IMR-90 (cell line): Measurements from ENCODE around the gene PCSK6. TPM values are rescaled to one million over a fixed set of nuclear protein-coding genes. Genes with fewer than 3 reads are reported as not detected.

Source experiments
- ATAC-seq: fragments of 200-7000 bp; cut with Tn5 transposase; 2 replicates; pipeline ENCODE4 v1.9.1; 2020; ENCODE audit warnings: low read depth, mild to moderate bottlenecking, moderate library complexity
- BruUV-seq: library from RNA; stranded (reverse); fragments of 400-500 nt; replicated peaks from 2 replicates; lab custom pipeline; 2021; lab: Mats Ljungman, UMichigan
- CTCF ChIA-PET: fragments of 300-600 bp; formaldehyde crosslinking; extraction: SDS; loops from one replicate; lab custom pipeline; 2021; ENCODE audit warnings: antibody characterized with exemption; lab: Yijun Ruan, JAX
- POLR2A ChIA-PET: fragments of 300-600 bp; sonication (Branson Sonifier 250); formaldehyde crosslinking; loops from one replicate; lab custom pipeline; 2022; ENCODE audit warnings: antibody characterized with exemption; ENCODE audit not compliant: unreplicated experiment; lab: Charles Lee
- DNase-seq: peaks from one replicate; pipeline ENCODE4 v3.0.0; 2013
- H2AFZ ChIP-seq: replicated peaks from 2 replicates; pipeline ENCODE3; 2013; ENCODE audit warnings: low read length, mild to moderate bottlenecking; ENCODE audit not compliant: poor library complexity
- H2AK5ac ChIP-seq: 2 replicates; pipeline ENCODE4 v1.6.1; 2013; ENCODE audit warnings: low read depth, low read length, inconsistent platforms
- H2AK9ac ChIP-seq: replicated peaks from 2 replicates; pipeline ENCODE3; 2013; ENCODE audit warnings: mild to moderate bottlenecking, low read depth, low read length, moderate library complexity; ENCODE audit not compliant: poor library complexity
- H2BK120ac ChIP-seq: 2 replicates; pipeline ENCODE4 v1.6.1; 2013; ENCODE audit warnings: low read depth, low read length, inconsistent platforms
- H2BK15ac ChIP-seq: 3 replicates; pipeline ENCODE4 v1.6.1; 2013; ENCODE audit warnings: low read depth, low read length, inconsistent platforms
- H2BK20ac ChIP-seq: 2 replicates; pipeline ENCODE4 v1.6.1; 2013; ENCODE audit warnings: low read depth, mild to moderate bottlenecking, inconsistent platforms, low read length, moderate library complexity
- H2BK5ac ChIP-seq: 2 replicates; pipeline ENCODE4 v1.6.1; 2013; ENCODE audit warnings: mild to moderate bottlenecking, low read depth, low read length, inconsistent platforms; ENCODE audit not compliant: poor library complexity, severe bottlenecking
- H3K14ac ChIP-seq: replicated peaks from 2 replicates; pipeline ENCODE4 v1.6.1; 2013; ENCODE audit warnings: low read depth, low read length, inconsistent platforms
- H3K18ac ChIP-seq: 2 replicates; pipeline ENCODE4 v1.6.1; 2013; ENCODE audit warnings: low read depth, low read length, control low read depth
- H3K23ac ChIP-seq: 2 replicates; pipeline ENCODE4 v1.6.1; 2013; ENCODE audit warnings: low read depth, low read length, inconsistent platforms
- H3K27ac ChIP-seq: 2 replicates; pipeline ENCODE4 v1.5.1; 2013; ENCODE audit warnings: mild to moderate bottlenecking, control low read depth, low read length; ENCODE audit not compliant: insufficient read depth
- H3K27me3 ChIP-seq: 2 replicates; pipeline ENCODE4 v1.6.1; 2013; ENCODE audit warnings: low read length; ENCODE audit not compliant: control insufficient read depth, insufficient read depth
- H3K36me3 ChIP-seq: 2 replicates; pipeline ENCODE4 v1.6.1; 2013; ENCODE audit warnings: low read length, mixed read lengths; ENCODE audit not compliant: control insufficient read depth, insufficient read depth
- H3K4ac ChIP-seq: 2 replicates; pipeline ENCODE4 v1.6.1; 2013; ENCODE audit warnings: low read depth, low read length, inconsistent platforms
- H3K4me1 ChIP-seq: 2 replicates; pipeline ENCODE4 v1.6.1; 2013; ENCODE audit warnings: low read length, mixed read lengths; ENCODE audit not compliant: control insufficient read depth, insufficient read depth
- H3K4me2 ChIP-seq: 2 replicates; pipeline ENCODE4 v1.6.1; 2013; ENCODE audit warnings: low read depth, mild to moderate bottlenecking, control low read depth, low read length, moderate library complexity
- H3K4me3 ChIP-seq: 2 replicates; pipeline ENCODE4 v1.5.1; 2013; ENCODE audit warnings: low read depth, mild to moderate bottlenecking, control low read depth, low read length, moderate library complexity; ENCODE audit not compliant: insufficient read depth
- H3K56ac ChIP-seq: 2 replicates; pipeline ENCODE4 v1.6.1; 2013; ENCODE audit warnings: low read length, inconsistent platforms; ENCODE audit not compliant: insufficient read depth; ENCODE audit errors: extremely low read depth
- H3K79me1 ChIP-seq, 2 experiments: 2 replicates each; pipeline ENCODE4 v1.6.1; 2013; ENCODE audit warnings: low read length in 2 of 2, inconsistent platforms in 1 of 2, low read depth in 1 of 2
- H3K9ac ChIP-seq: 2 replicates; pipeline ENCODE4 v1.6.1; 2013; ENCODE audit warnings: low read depth, low read length, control low read depth
- H3K9me1 ChIP-seq: 2 replicates; pipeline ENCODE4 v1.6.1; 2013; ENCODE audit warnings: low read length, inconsistent platforms; ENCODE audit not compliant: insufficient read depth
- H3K9me3 ChIP-seq: 2 replicates; pipeline ENCODE4 v1.6.1; 2013; ENCODE audit warnings: low read length; ENCODE audit not compliant: control insufficient read depth, insufficient read depth
- H4K20me1 ChIP-seq: 2 replicates; pipeline ENCODE4 v1.6.1; 2013; ENCODE audit warnings: low read length, inconsistent platforms; ENCODE audit not compliant: insufficient read depth
- H4K5ac ChIP-seq: 2 replicates; pipeline ENCODE4 v1.6.1; 2013; ENCODE audit warnings: mild to moderate bottlenecking, low read depth, low read length, control low read depth
- H4K8ac ChIP-seq, 2 experiments: 2 replicates each; pipeline ENCODE4 v1.6.1; 2013; ENCODE audit warnings: low read depth in 2 of 2, low read length in 2 of 2, control low read depth in 1 of 2, inconsistent platforms in 1 of 2
- H4K91ac ChIP-seq: 2 replicates; pipeline ENCODE4 v1.6.1; 2013; ENCODE audit warnings: low read depth, low read length, inconsistent platforms; ENCODE audit not compliant: insufficient read depth
- BHLHE40 ChIP-seq: fragments of 150-350 bp; IDR thresholded peaks from 2 replicates; pipeline ENCODE4 v1.6.1; 2016; ENCODE audit warnings: mild to moderate bottlenecking, low read depth, low read length
- CEBPB ChIP-seq: IDR thresholded peaks from 2 replicates; pipeline ENCODE4 v1.6.1; 2012; ENCODE audit warnings: low read depth, low read length, improper control_type of control experiment
- CHD1 ChIP-seq: IDR thresholded peaks from 2 replicates; pipeline ENCODE4 v1.6.1; 2012; ENCODE audit warnings: low read depth, low read length, improper control_type of control experiment
- FOS ChIP-seq: fragments of 150-350 bp; IDR thresholded peaks from 2 replicates; pipeline ENCODE4 v1.6.1; 2016; ENCODE audit warnings: low read depth, low read length
- MAFK ChIP-seq: IDR thresholded peaks from 2 replicates; pipeline ENCODE4 v1.6.1; 2012; ENCODE audit warnings: low read depth, low read length, improper control_type of control experiment
- MAZ ChIP-seq: IDR thresholded peaks from 2 replicates; pipeline ENCODE4 v1.6.1; 2012; ENCODE audit warnings: low read depth, mild to moderate bottlenecking, low read length, improper control_type of control experiment, moderate library complexity, borderline replicate concordance
- MXI1 ChIP-seq: IDR thresholded peaks from 2 replicates; pipeline ENCODE4 v1.6.1; 2012; ENCODE audit warnings: low read depth, mild to moderate bottlenecking, low read length, moderate library complexity, borderline replicate concordance
- NFE2L2 ChIP-seq: fragments of 150-350 bp; IDR thresholded peaks from 2 replicates; pipeline ENCODE4 v1.6.1; 2016; ENCODE audit warnings: low read depth, mild to moderate bottlenecking, low read length
- POLR2A ChIP-seq: IDR thresholded peaks from 2 replicates; pipeline ENCODE4 v1.6.1; 2012; ENCODE audit warnings: mild to moderate bottlenecking, low read depth, low read length
- RCOR1 ChIP-seq: IDR thresholded peaks from 2 replicates; pipeline ENCODE4 v1.6.1; 2012; ENCODE audit warnings: mild to moderate bottlenecking, low read length, improper control_type of control experiment; ENCODE audit not compliant: insufficient replicate concordance
- RFX5 ChIP-seq: IDR thresholded peaks from 2 replicates; pipeline ENCODE4 v1.8.0; 2012; ENCODE audit warnings: low read depth, mild to moderate bottlenecking, low read length, moderate library complexity
- SMC3 ChIP-seq: fragments of 150-350 bp; IDR thresholded peaks from 2 replicates; pipeline ENCODE4 v1.6.1; 2016; ENCODE audit warnings: low read depth, mild to moderate bottlenecking, antibody characterized with exemption, low read length, moderate library complexity
- WGBS, 2 experiments: methylation state at CpG; one replicate each; pipeline versions ENCODE4 v1.1.5 to v1.1.7; 2013; ENCODE audit warnings: missing lambda C conversion rate in 2 of 2; ENCODE audit not compliant: insufficient read length in 1 of 2; ENCODE audit errors: extremely low coverage in 2 of 2; 5-methylcytosine and 5-hydroxymethylcytosine counted together
- dilution Hi-C: fragments of 300-500 bp; cut with HindIII; formaldehyde crosslinking; loops from one replicate; pipeline ENCODE4 v1.14.3; 2018; ENCODE audit warnings: low sequenced_read_pairs; ENCODE audit not compliant: unreplicated experiment
- in situ Hi-C: fragments of 300-500 bp; cut with MboI; formaldehyde crosslinking; loops from 3 replicates; pipeline ENCODE4 v1.14.3; 2019; ENCODE audit warnings: low sequenced_read_pairs, inconsistent platforms, mixed read lengths
- intact Hi-C: fragments of 100-400 bp; cut with micrococcal nuclease; formaldehyde crosslinking; loops from 2 replicates; pipeline ENCODE4 v1.10.0; 2022
- polyA plus RNA-seq, 3 experiments: library from polyadenylated mRNA; depleted of rRNA; stranded (reverse); fragments of >200 nt; gene quantifications; 2 replicates each; pipeline ENCODE4 v1.2.3, GENCODE V29; 2012; ENCODE audit warnings: low replicate concordance in 1 of 3
- total RNA-seq: library from RNA; depleted of rRNA; stranded (reverse); fragments of >200 nt; gene quantifications from 2 replicates; pipeline ENCODE4 v1.2.3, GENCODE V29; 2012
- TF ChIP-seq, protein P1 (sequence below): conservative IDR thresholded peaks from 2 replicates; pipeline ENCODE4 v1.5.1; 2012; ENCODE audit warnings: mild to moderate bottlenecking, low read depth, low read length, improper control_type of control experiment

Gene PCSK6
- total and polyA plus RNA-seq, 2 of the 4 experiments (the other 2 are of a cell fraction): not detected

DNA sequence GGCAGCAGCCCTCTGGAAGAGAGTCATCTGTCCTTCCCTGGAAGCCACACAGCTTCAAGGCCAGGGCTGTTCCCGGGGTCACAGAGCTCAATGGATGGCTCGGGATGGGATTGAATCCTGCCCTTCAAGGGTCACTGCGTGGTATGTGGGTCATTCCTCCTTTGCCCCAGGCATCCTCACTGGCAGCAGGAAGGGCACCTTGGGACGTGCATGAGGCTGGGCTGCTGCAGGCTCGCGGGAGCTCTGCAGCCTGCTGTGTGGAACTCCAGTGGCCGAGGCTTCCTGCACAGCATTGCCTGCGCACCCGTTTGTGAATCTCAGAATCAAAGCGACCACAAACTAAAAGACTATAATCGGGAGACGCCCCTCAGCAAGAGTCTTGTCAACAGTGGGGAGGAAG is 60.7 kb downstream of the PCSK6 start:
- dilution Hi-C loops: no loop called here
- no peak overlapping the region for H3K4me3 ChIP-seq

More for the DNA sequence above, 60.7 kb downstream of the PCSK6 start:
- Histone ChIP-seq H3K27ac (no peak overlapping the region), H2BK15ac (no peak overlapping the region), H3K4me1 (no peaks in the 10 kb centered on the region), H4K20me1 (no peaks in the 10 kb centered on the region), H3K79me1 (no peaks in the 10 kb centered on the region), H3K56ac (no peak overlapping the region), H3K4ac (no peak overlapping the region), H3K18ac (no peak overlapping the region), H3K4me2 (no peak overlapping the region), H2AFZ (no peak overlapping the region), H3K27me3 (peaks cover 15% of the 10 kb centered on the region), H4K91ac (no peak overlapping the region), H4K5ac (no peak overlapping the region), H3K9ac (no peak overlapping the region), H3K9me1 (no peaks in the 10 kb centered on the region), H3K9me3 (no peaks in the 10 kb centered on the region), H2AK9ac (no peak overlapping the region), H2BK20ac (no peak overlapping the region), H2AK5ac (no peak overlapping the region), H3K36me3 (no peaks in the 10 kb centered on the region), H3K14ac (no peak overlapping the region), H3K23ac (no peak overlapping the region), H4K8ac (no peak overlapping the region), H2BK5ac (no peak overlapping the region), H2BK120ac (no peak overlapping the region)
- DNase-seq: no peak
- CTCF ChIA-PET: no interaction called here
- 33% methylated on average over 3 of the region's 12 CpGs; no CpG with 5 or more reads in 1 of the 2 experiments for WGBS, 2 experiments
- BruUV-seq: no TSS peak
- TF ChIP-seq RCOR1 (no peak), SMC3 (no peak), BHLHE40 (no peak), RFX5 (no peak), FOS (no peak), MXI1 (no peak), CEBPB (no peak), MAFK (no peak), MAZ (no peak), CHD1 (no peak), NFE2L2 (no peak), POLR2A (no peak)
- TF ChIP-seq, protein P1, sequence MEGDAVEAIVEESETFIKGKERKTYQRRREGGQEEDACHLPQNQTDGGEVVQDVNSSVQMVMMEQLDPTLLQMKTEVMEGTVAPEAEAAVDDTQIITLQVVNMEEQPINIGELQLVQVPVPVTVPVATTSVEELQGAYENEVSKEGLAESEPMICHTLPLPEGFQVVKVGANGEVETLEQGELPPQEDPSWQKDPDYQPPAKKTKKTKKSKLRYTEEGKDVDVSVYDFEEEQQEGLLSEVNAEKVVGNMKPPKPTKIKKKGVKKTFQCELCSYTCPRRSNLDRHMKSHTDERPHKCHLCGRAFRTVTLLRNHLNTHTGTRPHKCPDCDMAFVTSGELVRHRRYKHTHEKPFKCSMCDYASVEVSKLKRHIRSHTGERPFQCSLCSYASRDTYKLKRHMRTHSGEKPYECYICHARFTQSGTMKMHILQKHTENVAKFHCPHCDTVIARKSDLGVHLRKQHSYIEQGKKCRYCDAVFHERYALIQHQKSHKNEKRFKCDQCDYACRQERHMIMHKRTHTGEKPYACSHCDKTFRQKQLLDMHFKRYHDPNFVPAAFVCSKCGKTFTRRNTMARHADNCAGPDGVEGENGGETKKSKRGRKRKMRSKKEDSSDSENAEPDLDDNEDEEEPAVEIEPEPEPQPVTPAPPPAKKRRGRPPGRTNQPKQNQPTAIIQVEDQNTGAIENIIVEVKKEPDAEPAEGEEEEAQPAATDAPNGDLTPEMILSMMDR: no peak
- intact Hi-C loops (no loop called here), in situ Hi-C loops (no loop called here)
- no peak for ATAC-seq
- POLR2A ChIA-PET: no interaction called here
